Glutamatergic neuron (in vitro differentiated cells): ENCODE results near the gene GARIN5A. TPM values are rescaled to one million over a fixed set of nuclear protein-coding genes. Genes with fewer than 3 reads are reported as not detected.
A peak's percentile ranks its signal among the peaks of the same experiment; 100 is the strongest.

Experiments used
- DNase-seq: peaks from one replicate; pipeline ENCODE4 v3.0.0; 2022
- H3K27ac Mint-ChIP-seq: one replicate; pipeline ENCODE4 v1.8.0; 2020; ENCODE audit warnings: mild to moderate bottlenecking, mixed read lengths, inconsistent platforms; ENCODE audit not compliant: unreplicated experiment
- H3K27me3 Mint-ChIP-seq: one replicate; pipeline ENCODE4 v1.8.0; 2020; ENCODE audit warnings: mild to moderate bottlenecking, moderate library complexity, mixed read lengths, inconsistent platforms; ENCODE audit not compliant: unreplicated experiment
- H3K36me3 Mint-ChIP-seq: one replicate; pipeline ENCODE4 v1.8.0; 2020; ENCODE audit warnings: mild to moderate bottlenecking, mixed read lengths, inconsistent platforms; ENCODE audit not compliant: unreplicated experiment
- H3K4me1 Mint-ChIP-seq: one replicate; pipeline ENCODE4 v1.8.0; 2020; ENCODE audit warnings: mild to moderate bottlenecking, low read depth, mixed read lengths, inconsistent platforms; ENCODE audit not compliant: unreplicated experiment
- H3K4me3 Mint-ChIP-seq: one replicate; pipeline ENCODE4 v1.8.0; 2020; ENCODE audit warnings: mild to moderate bottlenecking, mixed read lengths, inconsistent platforms; ENCODE audit not compliant: unreplicated experiment
- H3K9me3 Mint-ChIP-seq: one replicate; pipeline ENCODE4 v1.8.0; 2020; ENCODE audit warnings: mild to moderate bottlenecking, moderate library complexity, mixed read lengths, inconsistent platforms; ENCODE audit not compliant: unreplicated experiment
- CTCF ChIP-seq: fragments of 200-600 bp; sonication (generic); IDR thresholded peaks from one replicate; pipeline ENCODE4 v1.5.0; 2021; ENCODE audit not compliant: partially characterized antibody, unreplicated experiment
- total RNA-seq: library from RNA; stranded (reverse); fragmentation: NEBNext Ultra II Directional; extraction: Animal tissue kit (Norgen Biotek cat#: 25700); gene quantifications from one replicate; pipeline ENCODE4 v1.2.1, GENCODE V29; 2021; ENCODE audit not compliant: unreplicated experiment

Gene GARIN5A
- total RNA-seq, 1 donor from 2014 or later = 5.2 TPM

- H3K4me1 Mint-ChIP-seq = peaks cover 21% of the 10 kb centered on the region
- peak overlapping the region; percentile 46 for H3K4me3 Mint-ChIP-seq
Observed at GRCh38 chr19:50492303-50493052, 15.8 kb upstream of the GARIN5A start.

GRCh38 chr19:50490991-50491472 is 14.4 kb upstream of the GARIN5A start:
- H3K27ac Mint-ChIP-seq = peak overlapping the region; percentile 55
- H3K4me1 Mint-ChIP-seq = peaks cover 21% of the 10 kb centered on the region
- H3K27me3 Mint-ChIP-seq = peaks cover 15% of the 10 kb centered on the region
- no peak for TF ChIP-seq CTCF
- DNase-seq = no peak
- H3K36me3 Mint-ChIP-seq = peaks cover 13% of the 10 kb centered on the region
- H3K4me3 Mint-ChIP-seq = peak overlapping the region; percentile 77
- H3K9me3 Mint-ChIP-seq = peaks cover 17% of the 10 kb centered on the region

More at GRCh38 chr19:50492303-50493052, 15.8 kb upstream of the GARIN5A start:
- Mint-ChIP-seq H3K9me3 (peaks cover 11% of the 10 kb centered on the region), H3K27ac (peak overlapping the region; percentile 71), H3K36me3 (peaks cover 6% of the 10 kb centered on the region), H3K27me3 (peaks cover 15% of the 10 kb centered on the region)
- TF ChIP-seq CTCF = no peak
- DNase-seq = no peak

- Mint-ChIP-seq H3K36me3 (peaks cover 18% of the 10 kb centered on the region), H3K9me3 (peaks cover 20% of the 10 kb centered on the region), H3K4me1 (peaks cover 21% of the 10 kb centered on the region), H3K4me3 (no peak overlapping the region), H3K27me3 (peaks cover 15% of the 10 kb centered on the region), H3K27ac (peak overlapping the region; percentile 55)
- no peak for TF ChIP-seq CTCF
- DNase-seq = no peak
Observed at GRCh38 chr19:50490411-50490811, 13.8 kb upstream of the GARIN5A start.

- peaks cover 20% of the 10 kb centered on the region for H3K9me3 Mint-ChIP-seq
- H3K27ac Mint-ChIP-seq = peak overlapping the region; percentile 78
- H3K4me3 Mint-ChIP-seq = peak overlapping the region; percentile 61
- no peak for DNase-seq
- peaks cover 21% of the 10 kb centered on the region for H3K4me1 Mint-ChIP-seq
- no peak for TF ChIP-seq CTCF
- H3K27me3 Mint-ChIP-seq = peaks cover 15% of the 10 kb centered on the region
- peaks cover 21% of the 10 kb centered on the region for H3K36me3 Mint-ChIP-seq
Observed at GRCh38 chr19:50489461-50490011, 12.9 kb upstream of the GARIN5A start.
